GM23338 (cell line): Measurements from ENCODE around the gene GCM1. TPM values are rescaled to one million over a fixed set of nuclear protein-coding genes. Genes with fewer than 3 reads are reported as not detected.

Experiments used
- ATAC-seq: fragments of 200-7000 bp; cut with Tn5 transposase; 3 replicates; pipeline ENCODE4 v1.9.1; 2020
- DNase-seq: peaks from one replicate; pipeline ENCODE4 v3.0.0-alpha.2; 2015; ENCODE audit warnings: low spot score
- H2AFZ ChIP-seq: fragments of 200-600 bp; sonication (generic); 2 replicates; pipeline ENCODE4 v1.8.0; 2016; ENCODE audit warnings: antibody characterized with exemption, mild to moderate bottlenecking, moderate library complexity
- H3F3A ChIP-seq: fragments of 200-600 bp; sonication (generic); replicated peaks from 2 replicates; pipeline ENCODE4 v1.8.0; 2017; ENCODE audit warnings: antibody characterized with exemption, mixed run types, low read depth
- H3K27ac ChIP-seq: fragments of 200-600 bp; sonication (generic); 2 replicates; pipeline ENCODE4 v1.6.1; 2016; ENCODE audit warnings: low read depth
- H3K27me3 ChIP-seq: fragments of 200-600 bp; sonication (generic); 2 replicates; pipeline ENCODE4 v1.8.0; 2016; ENCODE audit warnings: mild to moderate bottlenecking, mixed run types, moderate library complexity; ENCODE audit not compliant: insufficient read depth
- H3K36me3 ChIP-seq: fragments of 200-600 bp; sonication (generic); 2 replicates; pipeline ENCODE4 v1.8.0; 2016; ENCODE audit warnings: mild to moderate bottlenecking; ENCODE audit not compliant: insufficient read depth
- H3K4me1 ChIP-seq: fragments of 200-600 bp; sonication (generic); 2 replicates; pipeline ENCODE4 v1.8.0; 2016; ENCODE audit warnings: mild to moderate bottlenecking, moderate library complexity; ENCODE audit not compliant: insufficient read depth
- H3K4me2 ChIP-seq: fragments of 200-600 bp; sonication (generic); 2 replicates; pipeline ENCODE4 v1.7.1; 2017; ENCODE audit warnings: mixed run types
- H3K4me3 ChIP-seq: fragments of 200-600 bp; sonication (generic); 2 replicates; pipeline ENCODE4 v1.6.1; 2016; ENCODE audit warnings: mixed run types
- H3K79me2 ChIP-seq: fragments of 200-600 bp; sonication (generic); replicated peaks from 2 replicates; pipeline ENCODE4 v1.8.0; 2017; ENCODE audit warnings: mild to moderate bottlenecking; ENCODE audit not compliant: insufficient read depth
- H3K9me2 ChIP-seq: fragments of 200-600 bp; sonication (generic); 2 replicates; pipeline ENCODE4 v1.8.0; 2017; ENCODE audit not compliant: insufficient read depth
- H4K20me1 ChIP-seq: fragments of 200-600 bp; sonication (generic); replicated peaks from 2 replicates; pipeline ENCODE4 v1.8.0; 2017; ENCODE audit warnings: mild to moderate bottlenecking; ENCODE audit not compliant: insufficient read depth
- H3K27ac Mint-ChIP-seq: 2 replicates; pipeline ENCODE4 v1.8.0; 2020; ENCODE audit warnings: inconsistent platforms, mild to moderate bottlenecking, moderate library complexity, mixed read lengths
- H3K27me3 Mint-ChIP-seq: 3 replicates; pipeline ENCODE4 v1.8.0; 2022; ENCODE audit warnings: low read depth, mild to moderate bottlenecking, moderate library complexity, mixed read lengths, inconsistent platforms; ENCODE audit not compliant: insufficient read depth, poor library complexity
- H3K36me3 Mint-ChIP-seq: 3 replicates; pipeline ENCODE4 v1.8.0; 2021; ENCODE audit warnings: low read depth, mild to moderate bottlenecking, inconsistent platforms, moderate library complexity, mixed read lengths
- H3K4me1 Mint-ChIP-seq: 3 replicates; pipeline ENCODE4 v1.8.0; 2020; ENCODE audit warnings: mild to moderate bottlenecking, inconsistent platforms, mixed read lengths
- H3K4me3 Mint-ChIP-seq: 3 replicates; pipeline ENCODE4 v1.8.0; 2021; ENCODE audit warnings: moderate library complexity, mild to moderate bottlenecking, inconsistent platforms, mixed read lengths
- H3K9me3 Mint-ChIP-seq: 3 replicates; pipeline ENCODE4 v1.8.0; 2020; ENCODE audit warnings: moderate library complexity, mild to moderate bottlenecking, inconsistent platforms, mixed read lengths
- CREB1 ChIP-seq: fragments of 250-450 bp; sonication (Bioruptor Pico); IDR thresholded peaks from 2 replicates; pipeline ENCODE4 v1.5.0; 2020; ENCODE audit warnings: low read depth, mild to moderate bottlenecking, moderate library complexity
- ETS1 ChIP-seq: IDR thresholded peaks from 2 replicates; pipeline ENCODE4 v1.6.1; 2016; ENCODE audit warnings: antibody characterized with exemption
- EZH2 ChIP-seq: fragments of 200-600 bp; sonication (generic); IDR thresholded peaks from one replicate; pipeline ENCODE4 v1.8.0; 2017; ENCODE audit warnings: antibody characterized with exemption, mild to moderate bottlenecking, low read depth; ENCODE audit not compliant: unreplicated experiment
- EZH2phosphoT487 ChIP-seq: fragments of 200-600 bp; sonication (generic); IDR thresholded peaks from one replicate; pipeline ENCODE4 v1.8.1; 2018; ENCODE audit warnings: antibody characterized with exemption; ENCODE audit not compliant: unreplicated experiment
- REST ChIP-seq: IDR thresholded peaks from one replicate; pipeline ENCODE4 v1.6.1; 2018; ENCODE audit warnings: antibody characterized with exemption; ENCODE audit not compliant: unreplicated experiment
- STAT1 ChIP-seq: IDR thresholded peaks from one replicate; pipeline ENCODE4 v1.6.1; 2016; ENCODE audit warnings: antibody characterized with exemption; ENCODE audit not compliant: unreplicated experiment
- ZNF114 ChIP-seq: fragments of 250-450 bp; sonication (Bioruptor Pico); IDR thresholded peaks from 2 replicates; pipeline ENCODE4 v1.5.0; 2020; ENCODE audit warnings: mild to moderate bottlenecking, moderate library complexity
- ZNF462 ChIP-seq: fragments of 250-450 bp; sonication (Bioruptor Pico); IDR thresholded peaks from 2 replicates; pipeline ENCODE4 v1.5.0; 2020; ENCODE audit warnings: mild to moderate bottlenecking, moderate library complexity
- polyA plus RNA-seq: library from polyadenylated mRNA; unstranded; fragments of >200 nt; fragmentation: Nextera tagmentation; extraction: Ambion mirVana; gene quantifications from 2 replicates; pipeline ENCODE4 v1.2.1, GENCODE V29; 2016
- total RNA-seq: library from RNA; depleted of rRNA; stranded (reverse); fragments of >200 nt; shearing (Covaris generic); gene quantifications from 2 replicates; pipeline ENCODE4 v1.2.3, GENCODE V29; 2014

GCM1 gene
- total and polyA plus RNA-seq, 2 experiments from 2014 or later: not detected

- H3K4me1 Mint-ChIP-seq: peaks cover 11% of the 10 kb centered on the region
- H4K20me1 ChIP-seq: no peaks in the 10 kb centered on the region
Measured at GRCh38 chr6:53197553-53197952, 48.9 kb upstream of the GCM1 start.

GRCh38 chr6:53195048-53195447 lies 46.4 kb upstream of the GCM1 start:
- H4K20me1 ChIP-seq: no peaks in the 10 kb centered on the region
- DNase-seq (no peak), ATAC-seq (no peak)
- Mint-ChIP-seq H3K27ac (no peak overlapping the region), H3K36me3 (no peaks in the 10 kb centered on the region), H3K4me1 (peaks cover 14% of the 10 kb centered on the region), H3K27me3 (peaks cover 5% of the 10 kb centered on the region), H3K9me3 (no peaks in the 10 kb centered on the region; the same call in 2 of the 3 replicates), H3K4me3 (no peak overlapping the region)
- no peak overlapping the region for H3K4me3 ChIP-seq
- no peaks in the 10 kb centered on the region for H3K36me3 ChIP-seq
- H3F3A ChIP-seq: no peaks in the 10 kb centered on the region
- no peaks in the 10 kb centered on the region for H3K9me2 ChIP-seq
- H3K4me1 ChIP-seq: peaks cover 9% of the 10 kb centered on the region; the same call in 1 of the 2 replicates
- no peak overlapping the region for H3K27ac ChIP-seq
- H2AFZ ChIP-seq: no peak overlapping the region
- no peaks in the 10 kb centered on the region for H3K79me2 ChIP-seq
- H3K27me3 ChIP-seq: no peaks in the 10 kb centered on the region
- H3K4me2 ChIP-seq: no peak overlapping the region
- TF ChIP-seq REST (no peak), EZH2phosphoT487 (no peak), ZNF462 (CRISPR knock-in tag) (no peak), EZH2 (no peak), STAT1 (no peak), ZNF114 (no peak)

More at GRCh38 chr6:53197553-53197952, 48.9 kb upstream of the GCM1 start:
- Histone ChIP-seq H3K79me2 (no peaks in the 10 kb centered on the region), H3K4me3 (no peak overlapping the region), H3K4me1 (peaks cover 8% of the 10 kb centered on the region; the same call in 1 of the 2 replicates), H3K27ac (no peak overlapping the region), H3K36me3 (no peaks in the 10 kb centered on the region), H3K27me3 (no peaks in the 10 kb centered on the region), H3K4me2 (no peak overlapping the region), H3F3A (no peaks in the 10 kb centered on the region), H2AFZ (no peak overlapping the region), H3K9me2 (no peaks in the 10 kb centered on the region)
- Mint-ChIP-seq H3K36me3 (no peaks in the 10 kb centered on the region), H3K27ac (no peak overlapping the region), H3K4me3 (no peak overlapping the region), H3K9me3 (no peaks in the 10 kb centered on the region; the same call in 2 of the 3 replicates), H3K27me3 (peaks cover 3% of the 10 kb centered on the region)
- TF ChIP-seq CREB1 (CRISPR knock-in tag) (no peak), ZNF114 (no peak), ETS1 (no peak), EZH2 (no peak)
- ATAC-seq: no peak
- DNase-seq: no peak
